GM12873 (cell line): Measurements from ENCODE around the gene PSMD3.

Source experiments
- CTCF ChIP-seq: IDR thresholded peaks from 2 replicates; pipeline ENCODE4 v1.5.1; 2012; ENCODE audit warnings: low read depth, mild to moderate bottlenecking, moderate library complexity, low read length, control low read depth; ENCODE audit not compliant: insufficient read depth; ENCODE audit errors: missing control alignments

The PSMD3 gene

GRCh38 chr17:40015998-40016985, 35.7 kb downstream of the PSMD3 start:
- no peak for TF ChIP-seq CTCF

- TF ChIP-seq CTCF: no peak
Observed at GRCh38 chr17:40017422-40018080, 36.9 kb downstream of the PSMD3 start.

GRCh38 chr17:40018211-40019121, 37.9 kb downstream of the PSMD3 start:
- no peak for TF ChIP-seq CTCF

GRCh38 chr17:40019140-40019991, 38.8 kb downstream of the PSMD3 start:
- no peak for TF ChIP-seq CTCF

GRCh38 chr17:40020146-40020545, 39.5 kb downstream of the PSMD3 start:
- no peak for TF ChIP-seq CTCF

GRCh38 chr17:40021451-40021971, 40.9 kb downstream of the PSMD3 start:
- no peak for TF ChIP-seq CTCF
